HG03457 (cell line): Measurements from ENCODE around the gene DPYSL4.

Experiments
- ATAC-seq: cut with Tn5 transposase; IDR thresholded peaks from one replicate; pipeline ENCODE4 v1.9.1; 2021; ENCODE audit warnings: moderate number of reproducible peaks; ENCODE audit not compliant: unreplicated experiment

DPYSL4 gene

DNA sequence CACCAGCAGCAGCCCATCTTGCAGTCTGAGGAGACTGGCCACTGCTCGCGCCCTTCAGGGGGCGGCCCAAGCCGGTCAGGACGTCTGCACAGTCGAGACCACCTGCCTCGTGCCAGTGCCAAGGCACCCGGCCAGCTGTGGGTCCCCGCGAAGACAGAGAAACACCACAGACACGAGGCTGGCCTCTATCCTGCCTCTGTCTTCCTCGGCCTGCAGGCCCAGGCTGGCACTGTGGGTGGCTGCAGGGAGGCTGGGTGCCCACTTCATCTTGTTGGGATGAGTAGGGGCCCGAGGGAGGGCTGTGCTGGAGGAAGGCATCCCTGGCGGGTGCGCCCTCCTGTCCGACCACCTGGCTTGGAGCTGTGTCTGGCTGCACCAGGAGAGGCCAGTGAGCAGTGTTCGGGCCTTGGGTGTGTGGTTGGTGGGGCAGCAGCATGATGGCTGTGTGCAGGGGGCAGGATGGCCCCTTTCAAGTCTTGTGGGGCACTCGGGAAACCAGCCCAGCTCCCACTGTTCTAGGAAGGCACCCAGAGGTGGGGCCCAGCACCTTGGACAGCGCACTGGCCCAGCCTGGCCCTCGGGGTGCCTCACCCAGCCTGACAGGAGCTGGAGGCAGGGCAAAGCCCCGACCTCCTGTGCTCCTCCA, 7.3 kb downstream of the DPYSL4 start:
- ATAC-seq = no peak

DNA sequence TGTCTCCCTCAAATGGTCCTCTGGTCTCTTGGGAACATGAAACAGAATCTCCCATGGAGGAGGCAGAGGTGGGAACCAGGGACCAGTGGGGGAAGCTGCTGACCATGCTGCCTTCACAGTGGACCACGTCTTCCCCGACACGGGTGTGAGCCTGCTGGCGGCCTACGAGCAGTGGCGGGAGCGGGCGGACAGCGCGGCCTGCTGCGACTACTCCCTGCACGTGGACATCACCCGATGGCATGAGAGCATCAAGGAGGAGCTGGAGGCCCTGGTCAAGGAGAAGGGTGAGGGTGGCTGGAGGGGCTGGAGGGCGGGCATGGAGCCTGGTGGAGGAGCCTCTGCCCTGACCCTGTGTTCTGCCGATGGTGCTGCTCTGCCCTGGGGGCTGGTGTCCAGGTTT, 8.0 kb downstream of the DPYSL4 start:
- no peak for ATAC-seq

DNA sequence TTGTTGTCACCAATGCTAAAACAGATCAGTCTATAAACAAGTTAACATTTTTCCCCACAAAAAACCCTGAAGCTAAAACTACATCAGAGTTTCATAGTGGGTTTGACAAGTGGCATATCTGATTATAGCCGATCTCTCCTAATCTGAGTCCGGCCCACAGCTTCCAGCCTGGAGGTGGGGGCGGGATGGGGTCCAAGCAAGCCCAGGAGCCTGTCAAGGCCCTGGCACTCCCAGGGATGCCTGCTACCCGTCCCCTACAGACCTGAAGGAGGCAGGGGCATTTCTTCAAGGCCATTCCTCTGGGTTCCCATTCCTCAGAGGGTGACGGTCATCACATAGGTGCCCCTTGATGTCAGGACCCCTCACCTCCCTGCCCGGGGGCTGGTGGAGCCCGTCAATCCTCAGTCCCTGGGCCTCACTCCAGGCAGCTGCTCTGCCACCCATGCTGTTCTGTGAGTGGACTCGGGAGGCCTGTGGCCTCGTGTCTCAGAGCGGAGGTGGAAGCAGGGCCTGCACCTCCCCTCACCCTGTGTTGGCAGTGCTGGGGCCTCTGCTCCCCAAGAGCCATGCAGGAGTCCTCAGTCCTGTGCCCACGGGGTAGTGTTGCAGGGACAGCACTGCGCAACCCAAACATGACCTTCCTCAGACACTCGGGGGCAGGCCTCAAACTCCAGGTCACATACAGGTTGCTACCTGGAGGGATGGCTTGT, 8.8 kb downstream of the DPYSL4 start:
- ATAC-seq = no peak

DNA sequence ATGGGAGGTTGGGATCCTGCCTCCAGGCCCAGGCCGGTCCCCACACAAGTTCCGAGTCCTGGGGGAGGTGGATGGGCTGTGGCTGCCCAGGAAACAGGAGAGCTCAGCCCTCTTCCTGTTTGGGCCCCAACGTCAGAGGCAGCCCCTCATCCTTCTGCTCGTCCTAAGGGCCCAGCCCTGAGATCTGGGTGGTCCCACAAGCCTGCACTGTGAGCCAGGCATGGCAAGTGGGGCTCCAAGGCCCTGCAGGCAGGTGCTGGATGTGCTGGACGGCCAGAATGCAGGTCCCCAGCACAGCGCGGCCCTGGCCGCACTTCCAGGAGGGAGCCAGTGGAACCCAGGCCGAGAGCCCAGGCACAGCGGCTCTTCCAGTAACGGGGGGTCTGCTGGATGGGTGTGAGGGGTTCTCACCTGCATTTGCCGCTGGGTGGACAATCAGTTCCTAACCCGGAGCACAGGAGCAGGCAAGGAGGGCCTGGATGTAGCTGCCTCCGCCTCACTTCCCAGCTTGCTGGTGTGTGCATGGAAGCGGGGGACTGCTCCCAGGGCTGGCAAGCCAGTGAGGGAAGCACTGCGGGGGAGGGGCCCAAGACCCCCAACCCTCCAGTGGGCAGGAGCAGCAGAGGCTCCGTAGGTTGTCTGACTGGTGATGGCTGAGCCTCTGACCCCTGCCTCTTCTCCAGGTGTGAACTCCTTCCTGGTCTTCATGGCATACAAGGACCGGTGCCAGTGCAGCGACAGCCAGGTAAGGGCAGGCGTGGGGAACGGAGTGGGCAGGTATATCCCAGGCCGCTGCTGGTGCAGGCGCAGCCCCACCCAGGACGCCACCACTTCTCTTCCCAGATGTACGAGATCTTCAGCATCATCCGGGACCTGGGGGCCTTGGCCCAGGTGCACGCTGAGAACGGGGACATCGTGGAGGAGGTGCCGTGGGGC, 9.7 kb downstream of the DPYSL4 start:
- no peak for ATAC-seq

DNA sequence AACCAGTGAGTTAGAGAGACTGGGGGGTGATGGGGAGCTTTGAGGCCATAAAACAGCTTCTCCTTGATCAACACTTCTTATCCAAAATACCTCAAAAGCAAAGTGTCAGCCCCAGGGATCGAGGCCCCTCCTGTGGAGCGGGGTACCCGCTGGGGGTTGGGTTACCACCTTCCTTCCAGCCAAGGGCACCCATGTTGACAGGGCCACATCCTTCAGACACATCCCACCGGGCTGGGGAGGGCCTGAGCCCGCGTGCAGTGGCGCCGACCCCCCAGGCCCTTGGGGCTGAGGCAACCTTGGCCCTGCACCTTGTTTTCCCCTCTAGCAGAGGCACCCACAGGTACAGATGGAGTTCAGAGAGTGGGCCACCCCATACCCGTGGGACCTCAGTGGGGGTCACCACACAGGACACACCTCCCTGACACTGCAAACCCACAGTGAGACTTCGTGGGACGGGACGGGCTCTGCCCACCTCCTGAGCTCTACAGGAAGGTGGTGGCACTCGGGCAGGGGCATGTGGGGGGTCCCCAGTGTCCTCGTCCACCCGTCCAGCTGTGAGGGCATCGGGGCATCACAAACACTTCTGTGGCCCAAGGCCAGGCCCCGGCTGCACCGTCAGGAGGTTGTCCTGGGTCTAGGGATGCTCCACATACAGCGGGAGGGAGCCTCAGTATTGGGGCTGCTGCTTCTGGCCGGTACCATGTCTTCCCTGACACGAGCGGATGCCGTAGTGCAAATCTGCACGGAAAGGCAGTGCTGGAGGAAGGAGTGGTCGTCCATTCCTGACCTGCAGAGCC, 10.7 kb downstream of the DPYSL4 start:
- no peak for ATAC-seq

DNA sequence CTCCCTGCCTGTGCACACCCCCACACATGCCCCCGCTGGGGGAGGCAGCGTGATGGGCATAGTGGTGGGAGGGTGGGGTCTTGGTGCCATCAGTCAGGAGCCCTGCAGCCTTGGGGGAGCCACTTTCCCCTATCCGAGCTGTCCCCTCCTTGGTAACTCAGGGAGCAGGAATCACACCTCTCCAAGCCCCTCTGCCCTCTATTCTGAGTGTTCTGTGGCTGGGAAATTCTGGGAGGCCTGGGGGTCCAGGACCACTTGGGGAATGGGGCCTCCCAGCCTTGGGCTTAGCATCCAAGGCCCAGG, 11.3 kb downstream of the DPYSL4 start:
- ATAC-seq = no peak

DNA sequence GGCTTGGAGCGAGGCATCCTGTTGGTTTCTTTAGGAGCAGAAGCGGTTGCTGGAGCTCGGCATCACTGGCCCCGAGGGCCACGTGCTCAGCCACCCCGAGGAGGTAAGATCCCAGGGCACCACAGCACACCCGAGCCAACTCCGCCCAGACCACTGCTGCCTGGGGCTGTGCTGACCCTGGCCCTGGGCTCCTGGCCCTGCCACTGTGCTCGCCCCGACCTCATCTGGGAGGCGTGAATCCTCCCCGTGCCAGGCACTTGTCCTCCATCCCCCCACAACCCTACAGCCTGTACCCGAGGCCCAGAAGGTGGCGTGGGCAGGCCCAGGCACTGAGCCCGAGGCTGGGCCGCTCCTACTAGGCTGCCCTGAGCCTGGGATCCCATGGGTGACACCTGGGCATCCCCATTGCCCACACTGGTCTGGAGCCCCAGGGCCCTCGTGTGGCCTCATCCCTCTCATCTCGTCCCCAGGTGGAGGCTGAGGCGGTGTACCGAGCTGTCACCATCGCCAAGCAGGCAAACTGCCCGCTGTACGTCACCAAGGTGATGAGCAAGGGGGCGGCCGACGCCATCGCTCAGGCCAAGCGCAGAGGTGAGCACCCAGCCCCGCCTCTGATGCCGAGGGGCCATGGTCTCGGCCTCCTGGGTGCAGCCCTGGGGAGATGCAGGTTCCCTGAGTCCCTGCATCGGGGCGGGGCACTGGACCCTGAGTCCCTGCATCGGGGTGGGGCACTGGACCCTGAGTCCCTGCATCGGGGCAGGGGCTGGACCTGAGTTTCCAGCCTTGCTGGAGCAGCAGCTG, 11.8 kb downstream of the DPYSL4 start:
- ATAC-seq = no peak

DNA sequence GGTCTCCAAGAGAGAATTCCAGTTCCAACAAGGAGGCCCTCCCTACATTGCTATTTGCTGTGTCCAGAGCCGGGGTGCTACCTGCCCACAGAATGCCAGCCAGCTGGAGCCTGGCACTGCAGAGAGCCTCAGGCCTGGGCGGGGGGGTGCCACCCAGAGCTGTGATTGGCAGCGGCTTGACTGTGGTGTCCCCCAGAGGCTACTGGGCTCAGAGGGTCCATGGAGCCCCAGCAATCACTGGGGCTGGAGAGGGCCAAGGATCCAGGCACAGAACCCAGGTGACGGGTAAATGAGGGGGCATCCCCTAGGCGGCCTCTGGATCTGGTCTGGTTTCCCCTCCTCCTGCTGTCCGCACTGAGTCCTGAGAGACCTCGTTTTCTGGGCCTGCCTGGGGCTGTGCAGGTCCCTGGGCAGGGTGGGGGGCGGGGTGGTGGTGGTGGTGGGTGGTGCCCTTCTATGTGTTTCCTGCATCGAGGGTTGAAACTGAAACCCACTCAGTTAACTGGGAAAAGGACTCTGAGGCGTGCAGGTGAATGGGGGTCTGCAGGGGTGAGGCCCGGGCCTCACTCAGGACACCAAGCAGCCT, 12.6 kb downstream of the DPYSL4 start:
- ATAC-seq = no peak

DNA sequence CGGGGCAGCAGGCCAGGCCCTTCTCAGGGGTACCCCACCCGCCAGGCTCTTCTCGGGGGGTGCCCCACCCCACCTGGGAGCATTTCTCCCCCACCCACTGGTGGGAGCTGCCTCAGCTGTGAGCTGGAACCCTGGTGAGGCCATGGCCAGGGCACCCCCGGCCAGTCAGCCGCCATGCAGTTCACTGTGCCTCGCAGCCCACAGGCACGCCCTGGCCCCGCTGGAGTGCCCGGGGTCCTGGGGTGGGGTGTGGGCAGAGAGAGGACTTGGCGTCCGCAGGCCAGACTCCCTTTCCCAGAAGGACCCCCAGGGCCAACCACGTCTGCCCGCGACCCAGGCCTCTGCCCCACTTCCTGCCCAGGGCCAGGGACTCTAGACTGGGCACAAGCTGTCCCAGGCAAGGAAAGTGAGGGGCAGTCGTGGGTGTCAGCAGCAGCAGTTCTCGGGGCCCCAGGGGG, 13.1 kb downstream of the DPYSL4 start:
- ATAC-seq = no peak

DNA sequence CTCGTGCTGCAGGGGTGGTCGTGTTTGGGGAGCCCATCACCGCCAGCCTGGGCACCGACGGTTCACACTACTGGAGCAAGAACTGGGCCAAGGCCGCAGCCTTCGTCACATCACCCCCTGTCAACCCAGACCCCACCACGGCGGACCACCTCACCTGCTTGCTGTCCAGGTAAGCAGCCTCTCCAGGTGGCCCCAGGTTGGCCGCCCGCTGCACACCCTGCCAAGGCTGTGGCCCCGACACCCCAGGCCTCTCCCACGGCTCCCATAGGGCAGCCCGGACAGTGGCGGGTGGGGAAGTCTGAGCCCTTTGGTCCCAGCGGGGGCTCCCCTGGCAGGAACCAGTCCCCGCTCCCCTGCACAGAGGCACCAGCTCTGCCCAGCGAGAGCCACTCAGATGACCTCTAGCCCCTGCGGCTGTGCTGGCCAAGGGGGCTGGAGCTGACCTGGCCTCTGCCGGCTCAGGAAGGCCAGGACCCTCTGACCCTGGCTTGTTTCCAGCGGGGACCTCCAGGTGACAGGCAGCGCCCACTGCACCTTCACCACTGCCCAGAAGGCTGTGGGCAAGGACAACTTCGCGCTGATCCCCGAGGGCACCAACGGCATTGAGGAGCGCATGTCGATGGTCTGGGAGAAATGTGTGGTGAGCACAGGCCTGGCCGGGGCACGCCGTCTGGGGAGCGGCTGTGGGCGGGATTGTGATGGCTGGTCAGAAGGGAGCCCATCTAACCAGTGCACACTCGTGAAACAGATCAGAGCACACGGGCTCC, 13.8 kb downstream of the DPYSL4 start:
- ATAC-seq = no peak

DNA sequence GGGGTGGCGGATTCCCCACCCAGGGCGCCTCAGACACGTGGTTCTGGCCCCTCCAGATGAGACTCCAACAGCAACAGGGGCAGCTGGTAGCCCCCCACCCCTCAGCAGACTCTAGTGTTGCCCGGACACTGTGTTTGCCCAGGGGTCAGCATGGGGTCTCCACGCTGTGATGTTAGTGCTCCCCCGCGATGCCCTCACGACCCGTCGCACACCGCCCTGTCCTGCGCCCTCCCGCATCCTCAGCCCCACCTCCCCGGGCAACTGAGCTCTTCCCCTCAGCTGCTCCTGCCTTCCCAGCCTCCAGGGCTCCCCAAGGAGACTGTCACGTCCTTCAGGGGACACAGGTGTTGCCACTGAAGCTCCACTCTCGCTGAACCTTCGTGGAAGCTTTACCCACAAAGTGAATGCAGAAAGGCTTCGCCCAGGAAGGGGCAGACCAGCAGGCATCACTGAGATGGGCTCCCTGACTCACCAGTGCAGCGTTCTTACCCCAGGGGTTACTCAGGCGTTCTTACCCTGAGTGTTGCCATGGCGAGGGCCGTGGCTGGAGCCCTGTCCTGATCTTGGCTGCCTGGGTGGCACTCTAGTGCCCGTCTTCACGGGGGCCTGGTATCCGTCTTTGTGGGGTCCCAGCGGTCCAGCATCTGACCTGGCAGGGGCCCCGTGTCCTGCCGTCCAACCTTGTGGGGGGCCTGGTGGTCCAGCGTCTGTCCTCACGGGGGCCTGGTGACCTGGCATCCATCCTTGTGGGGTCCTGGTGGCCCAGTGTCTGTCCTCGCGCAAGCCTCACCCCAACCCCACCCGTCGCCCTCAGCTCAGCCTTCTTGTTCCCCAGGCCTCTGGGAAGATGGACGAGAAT, 14.6 kb downstream of the DPYSL4 start:
- ATAC-seq = no peak

DNA sequence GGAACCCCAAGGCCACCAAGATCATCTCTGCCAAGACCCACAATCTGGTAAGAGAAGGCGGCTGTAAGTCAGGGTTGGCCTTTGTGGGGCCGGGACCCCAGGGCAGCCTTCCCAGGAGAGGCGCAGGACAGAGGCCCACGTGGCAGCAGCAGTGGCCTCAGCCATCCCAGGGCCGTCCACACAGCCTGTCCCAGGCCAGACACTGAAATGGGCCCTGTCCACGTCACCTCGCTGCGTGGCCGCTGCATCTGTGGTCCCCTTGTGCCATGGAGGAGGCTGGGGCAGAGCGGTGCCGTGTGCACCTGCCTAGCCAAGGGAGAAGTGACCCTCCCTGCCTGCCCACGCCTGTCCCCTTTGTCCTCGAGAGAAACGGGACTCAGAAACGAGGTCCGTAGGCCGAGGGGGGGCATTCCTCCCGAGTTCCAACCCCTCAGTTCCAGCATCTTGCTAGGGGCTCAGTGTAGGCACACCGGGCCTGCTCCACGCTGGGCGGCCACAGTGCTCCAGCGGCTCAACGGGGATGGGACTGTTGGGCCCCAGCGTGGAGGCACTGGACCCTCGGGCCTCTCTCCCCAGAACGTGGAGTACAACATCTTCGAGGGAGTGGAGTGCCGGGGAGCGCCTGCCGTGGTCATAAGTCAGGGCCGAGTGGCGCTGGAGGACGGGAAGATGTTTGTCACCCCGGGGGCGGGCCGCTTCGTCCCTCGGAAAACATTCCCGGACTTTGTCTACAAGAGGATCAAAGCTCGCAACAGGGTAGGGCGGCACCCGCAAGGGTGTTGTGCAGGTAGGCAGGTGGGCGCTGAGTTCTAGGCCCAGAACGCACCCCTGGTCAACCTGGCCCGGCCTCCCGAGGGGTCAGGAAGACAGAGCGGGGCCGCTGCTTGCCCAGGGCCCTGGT, 15.6 kb downstream of the DPYSL4 start:
- ATAC-seq = no peak

DNA sequence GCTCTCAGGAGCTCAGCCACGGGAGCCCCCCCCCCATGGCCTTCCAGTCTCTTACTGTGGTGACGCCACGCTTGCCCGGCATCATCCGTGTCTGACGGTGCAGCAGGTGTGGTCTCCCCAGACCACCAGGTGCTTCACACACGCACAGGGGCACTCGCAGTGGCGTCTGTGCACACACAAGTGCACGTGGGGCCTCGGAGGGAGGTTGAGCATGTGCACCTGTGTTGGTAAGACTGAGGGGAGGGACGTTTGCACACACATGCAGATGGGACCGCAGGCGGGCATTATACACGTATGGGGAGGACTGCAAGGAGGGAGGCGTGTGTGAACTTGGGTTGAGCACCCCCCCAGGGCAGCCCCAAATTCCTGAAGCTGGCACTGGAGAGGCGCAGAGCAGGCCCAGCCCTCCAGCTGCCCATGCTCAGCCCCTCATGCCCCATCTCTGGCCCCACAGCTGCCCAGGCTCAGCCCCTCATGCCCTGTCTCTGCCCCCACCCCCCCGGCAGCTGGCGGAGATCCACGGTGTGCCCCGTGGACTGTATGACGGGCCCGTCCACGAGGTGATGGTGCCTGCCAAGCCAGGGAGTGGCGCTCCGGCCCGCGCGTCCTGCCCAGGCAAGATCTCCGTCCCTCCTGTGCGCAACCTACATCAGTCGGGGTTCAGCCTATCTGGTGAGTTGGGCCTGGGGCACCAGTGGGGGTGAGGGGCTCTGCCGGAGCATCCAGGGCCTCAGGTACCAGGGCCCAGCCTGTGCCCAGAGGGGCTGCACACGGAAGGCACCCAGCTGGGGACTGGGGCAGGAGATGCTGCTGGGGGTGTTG, 16.7 kb downstream of the DPYSL4 start:
- ATAC-seq = no peak

DNA sequence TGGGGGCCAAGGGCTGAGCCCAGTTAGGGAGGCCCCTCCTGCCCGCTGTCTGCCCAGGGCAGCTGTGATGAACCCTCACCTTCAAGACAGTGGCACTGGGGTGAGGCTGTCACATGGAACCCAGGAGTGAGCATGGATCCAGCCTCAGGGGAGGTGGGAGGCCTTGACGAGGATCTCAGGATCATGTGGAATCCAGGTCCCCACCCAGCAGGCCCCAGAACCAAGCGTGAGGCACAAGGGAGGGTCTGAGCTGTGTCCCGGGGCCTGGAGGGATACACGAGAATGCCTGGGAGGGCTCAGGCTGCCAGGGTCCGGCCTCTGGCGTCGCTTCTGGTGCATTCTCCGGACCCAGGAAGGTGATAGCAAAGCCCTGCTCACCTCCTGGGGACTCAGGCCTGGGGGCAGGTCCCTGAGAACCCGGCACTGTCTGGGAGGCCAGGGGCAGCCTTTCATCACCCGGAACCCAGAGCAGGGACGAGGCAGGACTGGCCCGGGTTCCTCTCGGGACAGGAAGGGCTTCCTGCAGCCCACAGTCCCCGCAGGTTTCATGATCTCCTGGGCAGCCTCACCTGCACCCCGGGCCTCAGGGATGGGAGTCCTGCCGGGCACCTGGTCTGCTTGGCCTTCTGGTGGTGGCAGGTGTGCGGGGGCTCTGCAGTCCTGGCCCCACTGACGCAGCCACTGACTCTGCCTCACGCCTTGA, 17.5 kb downstream of the DPYSL4 start:
- ATAC-seq = no peak

DNA sequence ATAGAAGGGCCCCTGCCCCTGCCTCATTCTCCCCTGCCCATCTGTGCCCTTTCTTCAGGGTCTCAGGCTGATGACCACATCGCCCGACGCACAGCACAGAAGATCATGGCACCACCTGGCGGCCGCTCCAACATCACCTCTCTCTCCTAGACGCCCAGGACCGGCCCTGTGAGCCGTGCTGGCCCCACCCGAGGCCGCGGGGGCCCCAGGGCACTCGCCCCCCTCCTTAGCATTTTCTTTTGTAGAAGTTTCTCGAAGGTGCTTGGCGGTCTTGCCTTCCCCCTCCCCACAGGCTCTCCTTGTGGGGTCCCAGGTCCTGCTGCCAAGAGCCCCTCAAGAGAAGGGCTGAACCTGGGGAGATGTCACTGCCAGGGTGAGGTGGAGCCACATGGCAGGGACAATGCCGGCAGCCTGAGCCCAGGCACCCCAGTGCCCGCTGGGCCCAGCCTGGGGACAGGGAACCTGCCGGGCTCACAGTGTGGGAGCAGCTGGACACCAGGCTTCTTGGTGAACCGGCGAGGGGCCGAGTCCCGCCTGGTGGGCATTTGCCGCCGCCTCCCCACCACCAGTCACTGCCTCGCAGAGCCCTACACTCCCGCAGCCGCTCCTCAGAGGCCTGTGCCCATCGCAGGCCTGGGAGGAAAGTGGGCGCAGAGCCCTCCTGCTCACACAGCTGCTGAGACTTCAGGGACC, 18.2 kb downstream of the DPYSL4 start:
- ATAC-seq = no peak
